Esophagus squamous epithelium (tissue), 5 donors: ENCODE measurements around the gene BARHL1. TPM values are rescaled to one million over a fixed set of nuclear protein-coding genes. Genes with fewer than 3 reads are reported as not detected.

Experiments
- DNase-seq: peaks from one replicate; lab custom pipeline; 2025; lab: John Stamatoyannopoulos, UW
- H3K27ac ChIP-seq, 4 donors: fragments of 200-600 bp; sonication (generic); one replicate each; pipeline ENCODE4 v1.5.1; 2016 to 2019; ENCODE audit warnings: mild to moderate bottlenecking in 1 of 4
- H3K27me3 ChIP-seq, 4 donors: fragments of 200-600 bp; sonication (generic); 1 replicate in 3 of 4; 2 replicates in 1 of 4; pipeline versions ENCODE4 v1.5.1 to v1.6.0; 2017 to 2021; ENCODE audit warnings: antibody characterized with exemption in 1 of 4
- H3K36me3 ChIP-seq, 3 donors: fragments of 200-600 bp; sonication (generic); one replicate each; pipeline ENCODE4 v1.5.1; 2016 to 2019
- H3K4me1 ChIP-seq, 3 donors: fragments of 200-600 bp; sonication (generic); one replicate each; pipeline ENCODE4 v1.5.1; 2017 to 2019
- H3K4me3 ChIP-seq, 4 donors: fragments of 200-600 bp; sonication (generic); 1 replicate in 3 of 4; 2 replicates in 1 of 4; pipeline ENCODE4 v1.5.1; 2016 to 2019; ENCODE audit warnings: mild to moderate bottlenecking in 2 of 4, moderate library complexity in 1 of 4
- H3K9me3 ChIP-seq, 3 donors: fragments of 200-600 bp; sonication (generic); one replicate each; pipeline ENCODE4 v1.5.1; 2016 to 2019
- POLR2A ChIP-seq, 4 donors: fragments of 450-650 bp; IDR thresholded peaks; one replicate each; pipeline ENCODE4 v1.6.1; 2017; ENCODE audit warnings: antibody characterized with exemption in 4 of 4, mild to moderate bottlenecking in 4 of 4, moderate library complexity in 3 of 4
- whole genome bisulfite sequencing, 2 donors: methylation state at CpG; one replicate each; pipeline ENCODE4 v1.1.5; 2018; 5-methylcytosine and 5-hydroxymethylcytosine counted together
- intact Hi-C: fragments of 100-400 bp; cut with DNase I; formaldehyde crosslinking; loops from one replicate; pipeline ENCODE4 v1.15.0; 2022
- total RNA-seq, 4 donors: library from RNA; depleted of rRNA; stranded (reverse); fragments of >200 nt; gene quantifications; one replicate each; pipeline ENCODE4 v1.1.0, GENCODE V29; 2016
- TF ChIP-seq, protein P1 (sequence below), 6 experiments: fragments of 450-650 bp in 4 of 6; fragments of 200-600 bp in 2 of 6; sonication (generic) in 2 of 6; IDR thresholded peaks; one replicate each; pipeline ENCODE4 v1.5.1; 2016 to 2019; ENCODE audit warnings: antibody characterized with exemption in 6 of 6, mild to moderate bottlenecking in 4 of 6, moderate library complexity in 4 of 6
- donor health status: DM: yes; HTN: yes; CAD: no.

BARHL1 gene
- total RNA-seq, 4 donors from 2014 or later = not detected

DNA sequence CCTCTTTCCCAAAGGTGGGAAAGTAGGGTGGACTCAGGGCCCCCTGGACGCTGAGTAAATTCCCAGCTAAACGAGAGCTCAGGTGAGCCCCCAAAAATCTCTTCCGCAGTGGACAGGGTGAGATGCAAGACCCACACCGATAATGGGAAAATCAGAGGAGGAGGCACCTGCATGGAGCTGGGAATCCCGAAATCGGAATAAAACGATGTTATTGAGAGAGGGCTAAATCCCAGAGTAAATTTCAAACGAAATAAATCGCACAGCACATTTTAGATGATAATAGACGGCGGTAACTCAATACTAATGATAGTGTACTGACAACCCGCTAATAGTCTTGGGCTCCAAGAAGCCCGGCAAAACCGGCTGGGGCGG lies 3.0 kb upstream of the BARHL1 start:
- WGBS, 2 donors = 10 to 11% methylated on average over 13 to 15 of the region's 15 CpGs
- Histone ChIP-seq H3K4me1 (peaks cover 3 to 32% (median 5%) of the 10 kb centered on the region in 3 donors), H3K4me3 (no peak overlapping the region), H3K36me3 (no peaks in the 10 kb centered on the region), H3K27ac (no peak overlapping the region), H3K9me3 (no peaks in the 10 kb centered on the region), H3K27me3 (peaks cover 11 to 100% (median 53%) of the 10 kb centered on the region in 4 donors)
- no peak for DNase-seq
- intact Hi-C loops = loop anchor here (10.0 kb wide), 1 partner anchor 165 kb away; the partner anchor contains the start of gene CFAP77
- TF ChIP-seq, protein P1, sequence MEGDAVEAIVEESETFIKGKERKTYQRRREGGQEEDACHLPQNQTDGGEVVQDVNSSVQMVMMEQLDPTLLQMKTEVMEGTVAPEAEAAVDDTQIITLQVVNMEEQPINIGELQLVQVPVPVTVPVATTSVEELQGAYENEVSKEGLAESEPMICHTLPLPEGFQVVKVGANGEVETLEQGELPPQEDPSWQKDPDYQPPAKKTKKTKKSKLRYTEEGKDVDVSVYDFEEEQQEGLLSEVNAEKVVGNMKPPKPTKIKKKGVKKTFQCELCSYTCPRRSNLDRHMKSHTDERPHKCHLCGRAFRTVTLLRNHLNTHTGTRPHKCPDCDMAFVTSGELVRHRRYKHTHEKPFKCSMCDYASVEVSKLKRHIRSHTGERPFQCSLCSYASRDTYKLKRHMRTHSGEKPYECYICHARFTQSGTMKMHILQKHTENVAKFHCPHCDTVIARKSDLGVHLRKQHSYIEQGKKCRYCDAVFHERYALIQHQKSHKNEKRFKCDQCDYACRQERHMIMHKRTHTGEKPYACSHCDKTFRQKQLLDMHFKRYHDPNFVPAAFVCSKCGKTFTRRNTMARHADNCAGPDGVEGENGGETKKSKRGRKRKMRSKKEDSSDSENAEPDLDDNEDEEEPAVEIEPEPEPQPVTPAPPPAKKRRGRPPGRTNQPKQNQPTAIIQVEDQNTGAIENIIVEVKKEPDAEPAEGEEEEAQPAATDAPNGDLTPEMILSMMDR (IDR thresholded peaks at IDR 0.05) = no peak
- no peak for TF ChIP-seq POLR2A (IDR thresholded peaks at IDR 0.05)

GRCh38 chr9:132582786-132583583 lies 579 bp downstream of the BARHL1 start:
- Histone ChIP-seq H3K4me1 (peaks cover 3 to 43% (median 5%) of the 10 kb centered on the region in 3 donors), H3K27ac (no peak overlapping the region), H3K36me3 (no peaks in the 10 kb centered on the region), H3K4me3 (no peak overlapping the region), H3K27me3 (peaks cover 42 to 100% (median 79%) of the 10 kb centered on the region in 4 donors), H3K9me3 (no peaks in the 10 kb centered on the region)
- 13 to 16% methylated on average over 10 to 13 of the region's 37 CpGs for WGBS, 2 donors
- no peak for TF ChIP-seq POLR2A (IDR thresholded peaks at IDR 0.05)
- TF ChIP-seq, protein P1 (IDR thresholded peaks at IDR 0.05) = no peak
- intact Hi-C loops = no loop called here
- DNase-seq = no peak

GRCh38 chr9:132583584-132584304 lies 1.3 kb downstream of the BARHL1 start:
- TF ChIP-seq, protein P1 (IDR thresholded peaks at IDR 0.05) = no peak
- TF ChIP-seq POLR2A (IDR thresholded peaks at IDR 0.05) = no peak
- peaks cover 3 to 47% (median 5%) of the 10 kb centered on the region in 3 donors for H3K4me1 ChIP-seq
- no peak overlapping the region for H3K27ac ChIP-seq
- no peak for DNase-seq
- intact Hi-C loops = no loop called here
- no peaks in the 10 kb centered on the region for H3K9me3 ChIP-seq
- H3K36me3 ChIP-seq = no peaks in the 10 kb centered on the region
- WGBS, 2 donors = 3% methylated on average over 5 to 8 of the region's 8 CpGs
- H3K4me3 ChIP-seq = no peak overlapping the region
- H3K27me3 ChIP-seq = peaks cover 50 to 100% (median 83%) of the 10 kb centered on the region in 4 donors

DNA sequence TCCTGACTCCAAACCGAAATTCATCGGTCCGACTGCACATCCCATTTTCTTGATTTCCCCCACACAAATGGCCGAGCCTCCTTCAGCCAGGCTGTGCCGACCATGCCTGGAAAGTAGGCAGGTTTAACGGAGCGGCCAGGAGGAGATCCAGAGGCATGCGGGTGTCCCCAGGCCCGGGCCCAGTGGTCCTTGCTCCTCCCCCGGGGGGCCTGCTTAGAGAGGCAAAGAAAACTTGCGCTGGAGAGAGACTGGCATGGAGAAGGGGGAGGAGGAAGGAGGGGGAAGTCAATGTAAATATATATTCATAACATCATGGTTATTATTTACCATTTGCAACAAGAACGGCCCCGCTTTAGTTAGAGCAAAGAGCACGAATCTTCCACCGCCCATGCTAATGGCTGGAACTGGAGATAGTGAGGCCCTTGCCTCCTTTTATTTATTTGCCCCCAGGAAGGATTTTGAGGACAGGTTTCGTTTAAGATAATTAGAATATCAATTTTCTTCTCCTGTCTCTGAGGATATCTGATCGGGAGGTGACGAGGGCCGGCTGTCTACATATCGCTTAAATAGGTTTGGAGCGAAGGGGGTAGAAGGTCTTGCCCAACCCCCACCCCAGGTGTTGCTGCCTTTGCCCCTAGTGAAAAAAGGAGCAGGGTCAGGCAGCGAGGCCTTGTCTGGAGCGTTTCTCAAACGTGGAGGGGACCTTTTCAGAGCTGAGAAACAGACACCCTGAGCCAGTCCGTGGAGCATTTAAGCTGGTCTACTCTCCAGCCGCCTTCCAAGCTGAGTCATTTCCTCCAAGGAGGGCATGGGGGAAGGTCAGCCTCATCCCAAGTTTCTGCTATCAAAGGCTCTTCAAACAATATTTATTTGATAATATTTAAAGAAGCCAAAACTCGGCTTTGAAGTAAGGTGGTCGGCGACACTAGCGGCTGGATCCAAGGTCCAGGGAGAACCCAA lies 2.5 kb downstream of the BARHL1 start:
- Histone ChIP-seq H3K27me3 (peaks cover 58 to 100% (median 80%) of the 10 kb centered on the region in 4 donors), H3K27ac (no peak overlapping the region), H3K4me3 (no peak overlapping the region), H3K9me3 (no peaks in the 10 kb centered on the region), H3K36me3 (no peaks in the 10 kb centered on the region), H3K4me1 (peaks cover 5 to 54% (median 8%) of the 10 kb centered on the region in 3 donors)
- TF ChIP-seq, protein P1 (IDR thresholded peaks at IDR 0.05) = no peak
- no peak for DNase-seq
- intact Hi-C loops = no loop called here
- WGBS, 2 donors = 13 to 18% methylated on average over 25 to 28 of the region's 30 CpGs
